Common myeloid progenitor, CD34-positive (primary cell): ENCODE data around the gene REXO5.
"Not testable (repeated sequence)": the region's sequence is repeated elsewhere in the genome, so short reads cannot be mapped to it uniquely, and the experiment has no call there.

Source experiments
- CTCF ChIA-PET: fragments of 350-600 bp; sonication (Branson Sonifier 250); formaldehyde crosslinking; loops from one replicate; lab custom pipeline; 2021; ENCODE audit warnings: antibody characterized with exemption; lab: Charles Lee
- POLR2A ChIA-PET: fragments of 350-600 bp; sonication (Branson Sonifier 250); formaldehyde crosslinking; loops from one replicate; lab custom pipeline; 2021; ENCODE audit warnings: antibody characterized with exemption; lab: Charles Lee
- DNase-seq, 3 donors: peaks; one replicate each; pipeline versions ENCODE4 v3.0.0 to v3.0.0-alpha.2; 2013
- H3K27ac ChIP-seq, 2 experiments: 1 replicate in 1 of 2; 2 replicates in 1 of 2; pipeline ENCODE4 v1.7.0; 2013; ENCODE audit warnings: inconsistent platforms in 2 of 2, low read length in 2 of 2, mild to moderate bottlenecking in 2 of 2, low read depth in 1 of 2, moderate library complexity in 1 of 2; ENCODE audit not compliant: severe bottlenecking in 2 of 2, insufficient read depth in 1 of 2, poor library complexity in 1 of 2
- H3K27me3 ChIP-seq, 5 experiments: replicated peaks in 2 of 5; 1 replicate in 3 of 5; 2 replicates in 2 of 5; pipeline versions ENCODE4 v1.6.1 to v1.7.0; 2013; ENCODE audit warnings: low read length in 4 of 5, mild to moderate bottlenecking in 2 of 5, moderate library complexity in 2 of 5, inconsistent platforms in 1 of 5; ENCODE audit not compliant: insufficient read depth in 5 of 5, control insufficient read depth in 4 of 5
- H3K36me3 ChIP-seq, 4 experiments: 1 replicate in 2 of 4; 2 replicates in 2 of 4; pipeline versions ENCODE4 v1.6.1 to v1.7.0; 2013; ENCODE audit warnings: low read length in 3 of 4, control low read depth in 1 of 4, mild to moderate bottlenecking in 1 of 4; ENCODE audit not compliant: control insufficient read depth in 4 of 4, insufficient read depth in 4 of 4
- H3K4me1 ChIP-seq, 4 experiments: 1 replicate in 3 of 4; 2 replicates in 1 of 4; pipeline versions ENCODE4 v1.6.1 to v1.7.1; 2013; ENCODE audit warnings: low read length in 3 of 4, mild to moderate bottlenecking in 3 of 4, control low read depth in 1 of 4, inconsistent platforms in 1 of 4, moderate library complexity in 1 of 4; ENCODE audit not compliant: control insufficient read depth in 4 of 4, insufficient read depth in 4 of 4; ENCODE audit errors: control extremely low read depth in 1 of 4
- H3K4me3 ChIP-seq, 7 experiments: 1 replicate in 4 of 7; 2 replicates in 3 of 7; pipeline versions ENCODE4 v1.5.1 to v1.7.0; 2013; ENCODE audit warnings: mild to moderate bottlenecking in 7 of 7, low read length in 6 of 7, moderate library complexity in 6 of 7, inconsistent platforms in 2 of 7, low read depth in 2 of 7, control low read depth in 1 of 7; ENCODE audit not compliant: insufficient read depth in 4 of 7, control insufficient read depth in 1 of 7; ENCODE audit errors: extremely low read depth in 1 of 7
- H3K9me3 ChIP-seq, 5 experiments: 1 replicate in 4 of 5; 2 replicates in 1 of 5; pipeline versions ENCODE4 v1.6.1 to v1.7.1; 2013; ENCODE audit warnings: low read length in 4 of 5, mild to moderate bottlenecking in 2 of 5, inconsistent platforms in 1 of 5, low read depth in 1 of 5, moderate library complexity in 1 of 5; ENCODE audit not compliant: control insufficient read depth in 4 of 5, insufficient read depth in 2 of 5; ENCODE audit errors: control extremely low read depth in 1 of 5
- WGBS: methylation state at CpG from one replicate; pipeline ENCODE4 v1.1.5; 2013; ENCODE audit not compliant: insufficient coverage; 5-methylcytosine and 5-hydroxymethylcytosine counted together

The REXO5 gene

GRCh38 chr16:20801278-20801677, 5.0 kb upstream of the REXO5 start:
- no peaks in the 10 kb centered on the region for H3K27me3 ChIP-seq

GRCh38 chr16:20803192-20803560, 3.2 kb upstream of the REXO5 start:
- WGBS, result 100% methylated on average over 2 of the region's 2 CpGs

More at GRCh38 chr16:20801278-20801677, 5.0 kb upstream of the REXO5 start:
- Histone ChIP-seq H3K4me1 (peaks cover 0 to 33% (median 16%) of the 10 kb centered on the region in 4 experiments), H3K36me3 (peaks cover 4 to 30% (median 5%) of the 10 kb centered on the region in 4 experiments), H3K27ac (peak overlapping the region in 1 of 2 experiments; percentile 35), H3K9me3 (no peaks in the 10 kb centered on the region), H3K4me3 (no peak overlapping the region)
- ChIA-PET CTCF (interaction anchor here (1.5 to 1.6 kb wide), 2 partner anchors 54 to 301 kb away, joined by 3 to 4 read pairs; no protein-coding TSS in a partner anchor), POLR2A (no interaction called here)
- DNase-seq, result peak in 1 of 3 donors; percentile 33
- no CpG with 5 or more reads among the region's 1 CpG for WGBS

GRCh38 chr16:20803561-20804214, 2.6 kb upstream of the REXO5 start:
- no peak overlapping the region for H3K4me3 ChIP-seq
- H3K9me3 ChIP-seq, result no peaks in the 10 kb centered on the region
- peaks cover 0 to 17% (median 2%) of the 10 kb centered on the region in 4 experiments for H3K36me3 ChIP-seq
- DNase-seq, result no peak
- ChIA-PET POLR2A (no interaction called here), CTCF (interaction anchor here (1.0 to 1.7 kb wide), 3 partner anchors 11 to 47 kb away, joined by 3 to 9 read pairs (median 3); no protein-coding TSS in a partner anchor)
- no peak overlapping the region for H3K27ac ChIP-seq
- H3K4me1 ChIP-seq, result peaks cover 0 to 47% (median 32%) of the 10 kb centered on the region in 4 experiments
- no peaks in the 10 kb centered on the region for H3K27me3 ChIP-seq
- WGBS, result 97% methylated on average over 7 of the region's 7 CpGs

More at GRCh38 chr16:20803192-20803560, 3.2 kb upstream of the REXO5 start:
- Histone ChIP-seq H3K36me3 (peaks cover 2 to 22% (median 3%) of the 10 kb centered on the region in 4 experiments), H3K9me3 (no peaks in the 10 kb centered on the region), H3K27ac (no peak overlapping the region), H3K4me3 (no peak overlapping the region), H3K27me3 (no peaks in the 10 kb centered on the region), H3K4me1 (peaks cover 0 to 47% (median 28%) of the 10 kb centered on the region in 4 experiments)
- no peak for DNase-seq
- ChIA-PET CTCF (no interaction called here), POLR2A (no interaction called here)

- DNase-seq, H3K36me3 ChIP-seq, POLR2A ChIA-PET, H3K9me3 ChIP-seq, H3K27me3 ChIP-seq: not testable (repeated sequence)
- peak overlapping the region in 1 of 2 experiments; percentile 93 for H3K27ac ChIP-seq
- WGBS, result 18% methylated on average over 6 of the region's 12 CpGs
- CTCF ChIA-PET, result interaction anchor here (1.0 to 3.4 kb wide), 8 partner anchors 10 to 106 kb away, joined by 3 to 13 read pairs (median 4); no protein-coding TSS in a partner anchor
- peak overlapping the region; percentile 81 to 97 (median 86) for H3K4me3 ChIP-seq
- H3K4me1 ChIP-seq, result peaks cover 0 to 50% (median 41%) of the 10 kb centered on the region in 4 experiments
These were observed 601 bp upstream of the REXO5 start for GRCh38 chr16:20805684-20806167.

GRCh38 chr16:20807862-20808261, 1.5 kb downstream of the REXO5 start:
- Histone ChIP-seq H3K27me3 (no peaks in the 10 kb centered on the region), H3K9me3 (no peaks in the 10 kb centered on the region), H3K4me3 (peak overlapping the region in 5 of 7 experiments; percentile 8 to 97 (median 92)), H3K4me1 (peaks cover 0 to 58% (median 45%) of the 10 kb centered on the region in 4 experiments), H3K27ac (peak overlapping the region in 1 of 2 experiments; percentile 93), H3K36me3 (peaks cover 0 to 15% (median 0%) of the 10 kb centered on the region in 4 experiments)
- ChIA-PET CTCF (interaction anchor here (1.0 to 3.4 kb wide), 3 partner anchors 18 to 277 kb away, joined by 3 to 13 read pairs (median 4); no protein-coding TSS in a partner anchor), POLR2A (no interaction called here)
- DNase-seq, result no peak
- WGBS, result 94% methylated on average over 9 of the region's 11 CpGs

- Histone ChIP-seq H3K4me1 (peaks cover 8 to 85% (median 51%) of the 10 kb centered on the region in 4 experiments), H3K27me3 (no peaks in the 10 kb centered on the region), H3K4me3 (no peak overlapping the region), H3K9me3 (no peaks in the 10 kb centered on the region), H3K36me3 (peaks cover 0 to 39% (median 10%) of the 10 kb centered on the region in 4 experiments), H3K27ac (no peak overlapping the region)
- DNase-seq, result no peak
- ChIA-PET CTCF (interaction anchor here (1.0 to 7.0 kb wide), 5 partner anchors 9 to 39 kb away, joined by 3 to 41 read pairs (median 4); no protein-coding TSS in a partner anchor), POLR2A (interaction anchor here (0.6 kb wide), 1 partner anchor 61 kb away, joined by 5 read pairs; no protein-coding TSS in a partner anchor)
- WGBS, result 97% methylated on average over 6 of the region's 10 CpGs
These were observed 5.6 kb downstream of the REXO5 start for GRCh38 chr16:20811889-20812439.
